NCI-H748 treated with DMSO at 0.1 percent for 48 hours (cell line): ENCODE measurements around the gene VEPH1.

Experiments
- DNase-seq: peaks from one replicate; lab custom pipeline; 2025; lab: John Stamatoyannopoulos, UW

The VEPH1 gene

DNA sequence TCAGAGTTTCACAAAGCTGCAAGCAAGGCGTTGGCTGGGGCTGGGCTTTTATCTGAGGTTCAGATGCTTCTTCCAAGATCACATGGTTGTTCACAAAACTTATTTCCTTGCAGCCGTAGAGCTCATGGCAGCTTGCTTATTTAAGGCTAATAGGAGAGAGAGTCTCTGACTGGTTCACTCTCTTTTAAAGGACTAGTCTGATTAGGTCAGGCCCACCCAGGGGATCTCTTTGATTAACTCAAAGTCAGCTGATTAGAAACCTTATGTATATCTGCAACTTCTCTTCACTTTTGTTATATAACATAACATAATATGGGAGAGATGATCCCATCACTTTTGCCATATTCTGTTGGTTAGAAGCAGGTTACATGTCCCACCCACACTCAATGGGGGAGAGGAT, 243.4 kb downstream of the VEPH1 start:
- DNase-seq = no peak

DNA sequence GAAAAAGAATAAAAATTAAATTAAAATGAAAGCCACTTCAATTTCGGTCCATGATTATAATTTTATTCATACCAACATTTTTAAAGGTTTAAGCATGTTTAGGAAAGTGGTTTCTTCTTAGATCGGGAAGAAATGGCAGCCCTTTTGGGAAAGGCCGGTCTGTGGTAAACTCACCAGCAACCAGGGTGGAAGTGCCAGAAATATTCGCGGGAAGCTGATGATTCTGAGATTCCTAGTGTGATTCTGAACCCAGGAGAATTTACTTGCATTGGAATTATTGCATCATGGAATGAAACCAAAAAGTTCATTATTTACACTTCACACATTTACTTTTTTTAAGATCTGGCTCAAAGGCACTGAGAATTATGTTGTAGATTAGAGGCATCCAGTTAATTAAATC, 246.1 kb downstream of the VEPH1 start:
- no peak for DNase-seq

DNA sequence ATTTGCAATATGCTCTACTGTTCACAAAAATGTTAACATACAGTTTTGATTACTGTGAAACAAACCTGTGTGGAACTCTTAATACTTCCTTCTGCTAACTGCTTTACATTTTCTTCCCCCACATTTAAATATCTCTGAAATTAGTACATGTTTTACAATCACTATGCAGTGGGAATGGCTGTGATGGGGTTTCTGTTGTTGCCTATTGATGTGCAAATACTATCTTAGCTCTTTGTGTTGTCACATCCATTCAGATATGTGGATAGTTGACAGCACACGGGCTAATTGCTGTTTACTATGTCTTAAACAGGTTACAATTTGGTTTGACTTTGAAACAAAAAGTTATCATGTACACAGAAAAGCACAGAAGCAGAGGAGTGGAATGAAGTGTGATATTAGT, 247.4 kb downstream of the VEPH1 start:
- no peak for DNase-seq

DNA sequence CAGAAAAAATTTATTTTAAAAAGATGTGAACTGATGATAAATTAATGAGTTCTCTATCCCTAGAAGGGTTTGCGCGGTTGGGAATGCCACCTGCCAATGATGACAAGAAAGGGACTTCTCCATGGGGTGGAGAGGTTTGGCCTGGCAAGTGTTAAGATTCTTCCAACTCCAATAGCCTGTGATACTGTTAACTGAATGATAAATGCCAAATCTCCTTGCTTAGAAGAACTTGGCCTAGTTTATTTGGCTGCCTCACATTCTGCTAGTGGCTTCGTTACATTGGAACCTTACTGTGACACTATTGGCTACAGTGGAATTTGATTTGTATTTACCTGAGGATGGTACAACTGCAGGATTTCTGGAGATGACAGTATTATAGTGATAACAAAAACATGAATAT, 251.5 kb downstream of the VEPH1 start:
- DNase-seq = no peak

DNA sequence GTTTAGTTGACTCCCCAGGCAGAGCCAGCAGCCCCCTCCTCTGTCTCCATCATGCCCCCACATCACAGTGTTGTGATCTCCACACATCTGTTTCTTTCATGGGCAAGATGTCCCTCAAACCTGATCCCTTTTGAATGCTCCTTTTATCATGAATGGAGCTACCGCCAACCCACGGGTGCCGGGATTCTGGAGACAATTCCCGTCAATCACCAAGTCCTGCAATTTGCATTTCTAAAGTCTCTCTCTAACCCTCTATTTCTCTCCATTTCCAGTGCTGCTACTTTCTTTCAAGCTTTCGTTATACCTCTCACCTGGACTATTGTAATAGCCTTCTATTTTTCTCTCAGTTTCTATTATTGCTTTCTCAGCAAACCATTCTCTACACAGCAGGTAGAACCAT, 253.6 kb downstream of the VEPH1 start:
- DNase-seq = no peak

DNA sequence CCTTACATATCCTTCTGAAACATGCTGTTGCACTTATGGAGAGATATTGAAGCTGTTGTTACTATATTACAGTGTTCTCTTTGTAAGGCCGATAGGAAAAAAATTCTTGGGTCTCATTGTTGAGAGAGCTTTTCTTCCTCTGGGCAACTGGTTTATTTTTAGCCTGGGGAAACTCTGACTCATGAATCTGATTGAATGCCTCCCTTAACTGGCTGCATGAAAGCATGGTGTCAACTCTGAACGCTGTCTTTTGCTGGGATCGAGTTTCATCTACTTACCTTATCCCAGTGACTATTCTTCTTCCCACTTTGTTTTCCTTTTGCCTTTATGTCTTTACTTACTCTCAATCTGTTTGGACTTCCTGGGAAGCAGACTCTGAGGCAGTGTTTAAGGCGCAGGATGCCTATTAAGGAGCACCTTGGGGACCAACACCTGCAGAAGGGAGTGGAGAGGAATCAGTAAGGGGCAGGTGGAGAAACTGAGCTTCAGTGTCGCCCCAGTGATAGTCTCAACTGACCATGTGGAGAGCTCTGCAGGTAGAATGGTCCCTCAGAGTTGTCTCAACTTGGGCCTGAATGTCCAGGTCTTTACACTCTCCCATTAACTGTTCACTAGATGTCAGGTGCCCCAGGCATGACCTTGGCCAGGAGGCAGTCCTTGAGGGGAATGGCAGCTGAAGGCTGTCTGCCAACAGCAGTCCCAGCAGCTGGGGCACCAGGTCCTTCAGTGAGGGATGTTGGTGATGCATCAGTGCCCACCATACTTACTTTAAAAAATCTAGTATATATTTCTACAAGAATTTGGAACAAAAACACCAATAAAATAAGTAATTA, 254.4 kb downstream of the VEPH1 start:
- DNase-seq = no peak

DNA sequence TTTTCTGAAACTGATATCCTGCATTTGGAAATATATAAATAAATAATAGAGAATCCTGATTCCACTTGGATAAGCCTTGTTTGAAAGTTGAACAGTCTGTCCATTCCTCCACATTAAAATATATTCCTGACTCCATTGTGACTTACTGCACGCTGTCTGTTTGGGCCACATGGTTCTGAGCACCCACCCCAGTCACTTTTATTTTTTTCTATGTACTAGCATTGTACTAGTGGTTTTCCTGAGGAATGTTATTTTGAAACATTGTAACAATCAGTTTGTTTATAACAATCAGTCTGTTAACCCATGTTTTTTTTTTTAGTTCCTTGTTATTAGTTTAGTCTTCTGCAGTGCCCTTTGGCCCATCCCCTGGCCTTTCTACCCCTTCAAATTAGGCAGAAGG, 255.8 kb downstream of the VEPH1 start:
- DNase-seq = no peak

DNA sequence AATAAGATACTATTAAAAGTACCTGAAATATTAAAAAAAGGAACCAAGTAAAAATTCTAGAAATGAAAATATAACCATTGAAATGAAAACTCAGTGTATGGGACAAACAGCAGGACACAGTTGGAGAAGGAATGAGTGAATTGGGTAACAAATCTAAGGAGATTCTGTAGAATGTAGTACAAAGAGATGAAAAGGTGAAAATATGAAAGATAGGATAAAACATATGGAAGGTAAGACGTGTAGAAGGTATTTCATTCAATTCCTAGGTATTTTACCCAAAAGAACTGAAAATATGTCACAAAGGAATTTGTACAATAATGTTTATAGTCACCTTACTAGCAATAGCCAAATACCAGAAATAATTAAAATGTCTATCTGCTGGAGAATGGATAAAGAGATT, 260.4 kb downstream of the VEPH1 start:
- no peak for DNase-seq

DNA sequence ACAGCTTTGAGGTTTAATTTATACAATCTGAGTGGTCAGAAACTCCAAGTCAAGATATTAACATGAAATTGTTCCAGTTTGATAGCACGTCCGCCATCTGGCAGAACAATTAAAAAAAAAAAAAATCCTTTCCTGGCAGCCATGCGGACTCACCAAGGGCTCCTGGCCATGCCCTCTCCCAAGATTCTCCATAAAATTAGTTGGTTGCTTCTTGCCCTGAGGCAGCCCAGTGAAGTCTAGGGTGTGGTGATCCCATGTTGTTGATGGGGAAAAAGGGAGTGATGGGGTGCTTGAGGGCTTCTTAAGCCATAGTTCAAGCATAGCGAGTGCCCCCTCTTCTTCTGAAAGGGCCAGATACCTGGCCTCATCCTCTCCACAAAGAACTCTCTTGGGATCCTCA, 261.6 kb downstream of the VEPH1 start:
- DNase-seq = no peak

DNA sequence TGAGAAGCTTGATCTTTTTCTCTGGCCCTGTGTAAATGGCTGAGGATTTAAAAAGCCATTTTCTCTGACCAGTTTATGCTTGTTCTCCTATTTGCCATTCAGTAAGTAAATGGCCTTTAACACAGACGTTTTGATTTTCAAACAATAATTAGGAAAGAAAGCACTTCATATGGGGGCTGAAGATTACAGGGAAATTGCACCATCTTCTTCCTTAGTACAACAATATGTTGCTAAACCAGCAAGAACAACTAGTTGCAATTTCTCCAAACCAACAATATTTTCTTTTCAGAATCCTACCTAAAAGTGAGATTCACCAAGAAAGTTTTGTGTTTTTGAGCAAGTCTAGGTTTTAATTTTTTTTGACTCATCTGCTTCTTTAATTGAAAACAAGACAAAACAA, 262.8 kb downstream of the VEPH1 start:
- DNase-seq = no peak

DNA sequence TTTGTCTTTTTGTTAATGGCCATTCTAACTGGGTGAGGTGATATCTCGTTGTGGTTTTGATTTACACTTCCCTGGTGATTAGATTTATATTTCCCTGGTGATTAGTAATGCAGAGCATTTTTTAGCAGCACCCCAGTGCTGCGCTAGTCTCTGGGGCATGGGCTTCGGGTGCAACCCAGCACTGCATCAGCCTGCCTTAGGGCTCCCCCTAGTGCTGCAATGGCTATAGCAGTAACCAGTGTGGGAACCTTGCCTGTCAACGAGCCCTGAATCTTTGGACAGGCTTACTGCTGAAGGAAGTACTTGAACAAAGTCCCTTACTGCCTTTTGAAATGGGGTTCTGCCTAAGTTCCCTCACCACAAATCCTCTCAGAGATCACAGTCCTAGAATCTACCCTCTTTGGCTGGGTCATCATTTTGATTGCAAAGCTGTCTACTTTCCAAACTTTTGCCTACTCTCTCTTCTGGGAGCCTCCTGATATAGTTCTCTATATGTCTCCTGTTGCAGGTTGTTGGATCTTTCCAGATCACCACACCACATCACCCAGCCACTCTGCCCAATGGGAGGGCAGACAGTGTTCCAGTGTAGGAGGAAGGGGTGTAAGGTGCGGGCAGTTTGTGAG, 264.0 kb downstream of the VEPH1 start:
- DNase-seq = no peak

DNA sequence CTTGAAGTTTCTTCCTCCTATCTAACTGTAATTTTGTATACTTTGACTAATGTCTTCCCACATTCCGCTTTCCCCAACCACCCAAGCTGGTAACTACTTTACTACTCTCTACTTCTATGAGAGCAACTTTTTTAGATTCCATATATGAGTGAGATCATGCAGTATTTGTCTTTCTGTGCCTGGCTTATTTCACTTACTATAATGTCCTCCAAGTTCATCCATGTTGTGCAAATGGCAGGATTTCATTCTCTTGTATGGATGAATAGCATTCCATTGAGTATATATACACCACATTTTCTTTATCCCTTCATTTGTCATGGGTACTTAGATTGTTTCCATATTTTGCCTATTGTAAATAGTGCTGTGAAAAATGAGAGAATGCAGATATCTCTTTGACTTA, 264.8 kb downstream of the VEPH1 start:
- DNase-seq = no peak

DNA sequence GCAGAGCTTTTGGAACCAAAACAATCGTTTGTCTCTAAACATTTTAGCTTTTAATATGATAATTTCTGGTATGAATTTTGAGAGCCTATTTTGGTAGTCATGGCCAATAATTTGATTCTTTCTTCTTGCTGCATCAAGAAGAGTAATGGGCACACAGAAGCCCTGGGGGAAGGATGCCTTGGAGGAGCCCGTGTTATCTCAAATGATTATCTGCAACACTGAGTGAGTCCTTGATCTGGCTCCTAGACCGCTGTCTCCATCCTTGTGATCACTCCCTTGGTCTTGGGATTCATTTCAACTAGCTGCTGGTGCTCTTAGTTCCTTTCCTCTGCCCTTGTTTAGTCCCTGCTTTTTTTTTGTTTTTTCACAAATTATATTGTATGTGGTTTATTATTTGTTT, 265.3 kb downstream of the VEPH1 start:
- DNase-seq = no peak

DNA sequence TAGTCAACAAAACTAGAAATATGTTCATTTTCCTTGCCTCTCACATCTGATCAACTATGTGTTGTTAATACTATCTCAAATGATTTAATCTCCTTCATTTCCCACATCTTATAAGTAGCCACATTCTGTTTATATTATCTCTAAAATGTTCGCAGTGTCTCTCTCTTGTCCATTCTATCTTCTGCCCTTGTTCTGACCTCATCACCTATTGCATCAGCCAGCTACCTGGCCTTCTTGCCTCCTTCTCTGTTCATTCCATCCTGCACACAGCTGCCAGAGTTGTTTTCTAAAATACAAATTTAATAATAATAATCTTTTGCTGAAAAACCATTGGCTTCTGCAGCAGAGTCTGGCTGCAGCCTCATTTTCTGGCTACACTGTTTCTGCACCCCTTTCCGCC, 267.9 kb downstream of the VEPH1 start:
- DNase-seq = no peak

DNA sequence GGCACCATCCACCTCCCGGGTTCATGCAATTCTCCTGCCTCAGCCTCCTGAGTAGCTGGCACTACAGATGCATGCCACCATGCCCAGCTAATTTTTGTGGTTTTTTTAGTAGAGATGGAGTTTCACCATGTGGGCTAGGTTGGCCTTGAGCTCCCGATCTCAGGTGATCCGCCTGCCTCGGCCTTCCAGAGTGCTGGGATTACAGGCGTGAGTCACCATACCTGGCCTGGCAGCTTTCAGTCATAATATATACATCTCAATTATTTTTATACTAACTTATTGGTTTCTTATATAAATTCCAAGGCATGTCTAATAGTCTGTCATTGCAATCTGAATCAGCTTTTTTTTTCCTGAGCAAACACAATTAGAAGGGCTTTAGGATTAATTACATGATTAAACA, 269.3 kb downstream of the VEPH1 start:
- DNase-seq = no peak

DNA sequence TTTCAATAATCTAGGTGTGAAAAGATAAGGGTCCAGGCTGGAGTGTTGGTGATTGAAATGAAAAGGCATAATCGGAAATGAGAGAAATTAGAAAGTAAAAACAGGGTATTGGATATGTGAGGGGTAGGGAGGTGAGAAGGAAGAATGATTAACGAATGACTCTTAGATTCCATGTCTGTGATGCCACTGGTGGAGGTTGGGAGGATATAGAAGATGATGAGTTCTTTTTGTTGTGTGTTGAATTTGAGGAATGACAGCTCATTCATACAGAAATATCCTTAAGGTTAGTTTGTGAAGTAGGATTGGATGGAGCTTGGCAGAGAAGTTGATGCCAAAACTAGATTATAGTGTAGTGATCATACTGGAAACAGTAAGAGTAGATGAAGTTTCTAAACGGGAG, 271.1 kb downstream of the VEPH1 start:
- DNase-seq = no peak

DNA sequence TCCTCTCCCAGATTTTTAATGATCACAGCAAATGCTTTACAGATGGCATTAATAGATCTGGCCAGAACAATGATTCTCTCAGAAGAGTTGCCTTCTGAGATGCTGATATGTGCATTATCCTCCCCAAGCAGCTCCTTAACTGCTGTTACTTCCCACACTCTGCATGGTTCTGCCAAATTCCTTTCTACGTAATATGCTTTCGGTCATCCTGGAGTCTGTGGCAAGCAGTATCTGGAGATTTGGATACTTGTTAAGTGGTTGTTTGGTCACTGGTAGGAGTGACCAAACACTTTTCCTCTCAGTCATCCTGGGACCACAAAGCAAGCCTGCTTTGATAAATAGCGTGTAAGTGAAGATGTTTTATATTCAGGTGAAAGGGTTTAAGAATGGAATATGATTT, 272.1 kb downstream of the VEPH1 start:
- DNase-seq = no peak

DNA sequence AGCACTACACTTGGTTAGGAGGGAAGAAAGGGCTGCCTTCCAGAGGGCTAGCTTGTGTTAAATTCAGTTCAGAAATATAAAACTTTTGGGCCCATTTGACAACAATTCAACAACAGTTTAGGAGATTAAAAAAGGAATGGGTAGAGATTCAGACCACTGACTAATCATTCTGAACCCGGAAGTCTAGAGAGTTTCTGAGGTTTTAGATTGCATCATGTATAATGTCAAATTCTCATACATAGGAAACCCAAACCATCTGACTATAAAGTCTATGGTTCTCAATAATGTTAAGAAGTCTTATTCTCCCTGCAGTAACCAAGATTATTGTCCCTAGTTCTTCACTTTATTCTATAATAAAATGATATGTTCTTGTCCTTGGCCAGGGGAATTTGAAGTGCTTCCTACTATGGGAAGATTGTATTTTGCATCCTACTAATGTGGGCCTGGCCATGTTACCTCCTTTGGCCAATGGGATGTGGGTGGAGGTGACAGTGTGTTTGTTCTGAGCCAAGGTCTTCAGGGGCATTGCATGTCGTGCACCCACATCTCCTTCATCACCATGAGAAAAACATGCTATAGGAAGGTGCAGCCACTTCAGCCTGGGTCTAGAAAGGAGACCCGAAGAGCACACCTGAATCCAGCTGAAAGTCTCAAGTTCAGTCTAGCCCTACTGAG, 276.9 kb downstream of the VEPH1 start:
- no peak for DNase-seq

DNA sequence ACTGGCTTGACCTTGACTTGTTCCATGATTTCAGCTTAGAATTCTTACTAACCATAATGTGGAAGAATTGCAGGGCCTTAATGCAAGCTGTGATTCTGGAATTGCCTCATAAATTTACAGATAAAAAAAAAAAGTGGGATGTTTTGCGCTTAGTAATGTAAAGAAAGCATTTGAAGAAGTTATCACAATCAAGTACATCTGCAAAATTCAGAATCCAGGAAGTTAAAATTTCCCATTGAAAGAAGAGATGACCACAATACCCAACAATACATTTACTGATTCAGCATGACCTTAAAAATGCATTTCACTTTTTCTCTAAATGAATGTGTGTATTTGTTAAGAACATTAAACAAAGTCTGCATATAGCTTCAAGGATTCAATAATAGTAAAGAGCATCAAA, 278.2 kb downstream of the VEPH1 start:
- DNase-seq = no peak

DNA sequence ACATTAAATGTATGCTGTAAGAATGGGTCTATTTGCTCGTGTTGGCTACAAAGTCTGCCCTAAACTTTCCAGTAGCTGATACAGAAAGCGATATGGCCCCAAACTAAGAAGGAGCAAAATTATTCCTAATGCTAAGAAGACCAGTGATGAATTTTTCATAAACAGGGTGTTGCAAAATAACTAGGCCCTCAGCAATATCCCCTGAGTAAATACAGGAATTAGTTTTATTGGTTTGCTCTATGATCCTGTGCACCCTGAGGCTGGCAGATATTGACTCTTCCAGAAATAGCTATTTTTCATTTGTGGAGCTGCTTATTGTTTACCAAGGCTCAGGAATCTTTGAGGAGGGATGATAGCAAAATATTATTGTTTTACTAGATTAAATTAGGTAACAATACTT, 282.3 kb downstream of the VEPH1 start:
- DNase-seq = no peak

DNA sequence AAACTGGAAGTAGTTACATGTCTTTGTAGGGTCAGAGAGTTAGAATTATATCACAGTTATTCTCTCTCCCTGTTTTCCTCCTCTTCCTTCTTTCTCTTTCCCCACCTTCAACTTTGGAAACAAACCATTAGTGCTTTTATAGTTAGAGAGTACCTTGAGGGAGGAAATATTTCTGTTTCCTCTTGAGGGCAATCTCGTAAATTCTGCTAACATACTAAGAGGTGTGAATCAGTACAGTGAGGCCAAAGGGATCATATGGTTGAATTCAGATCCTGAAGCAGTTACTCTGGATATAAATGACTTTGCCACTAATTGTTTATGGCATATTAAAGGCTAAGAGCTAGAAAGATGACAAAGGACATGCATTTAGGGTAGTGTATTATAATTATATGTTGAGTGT, 283.0 kb downstream of the VEPH1 start:
- no peak for DNase-seq

DNA sequence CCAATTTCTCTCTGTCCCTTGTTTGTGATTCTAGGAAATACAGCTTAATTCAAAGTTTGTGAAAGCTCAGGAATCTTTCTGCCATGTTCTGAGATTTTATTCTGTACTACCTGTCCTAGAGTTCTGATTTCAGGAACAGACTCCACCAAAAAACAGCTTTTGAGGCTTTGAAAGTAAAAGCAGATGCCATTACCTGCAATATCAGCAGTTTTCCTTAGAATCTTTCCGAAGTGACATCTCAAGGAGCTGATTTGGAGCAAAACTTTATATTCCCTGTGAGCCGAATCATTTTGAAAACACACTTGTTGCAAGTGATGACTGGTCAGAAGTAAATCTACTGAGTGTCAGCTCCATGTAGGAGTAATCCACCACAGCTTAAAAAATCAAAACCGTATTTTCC, 284.0 kb downstream of the VEPH1 start:
- DNase-seq = no peak
